GM19468 (cell line): Measurements from ENCODE around the gene STC2.
A peak's percentile ranks its signal among the peaks of the same experiment; 100 is the strongest.
"Not testable (repeated sequence)": the region's sequence is repeated elsewhere in the genome, so short reads cannot be mapped to it uniquely, and the experiment has no call there.

Experiments used
- ATAC-seq: cut with Tn5 transposase; IDR thresholded peaks from one replicate; pipeline ENCODE4 v1.9.1; 2021; ENCODE audit warnings: mild to moderate bottlenecking, moderate library complexity, moderate number of reproducible peaks; ENCODE audit not compliant: unreplicated experiment; ENCODE audit errors: extremely low read depth

STC2 gene, protein sequence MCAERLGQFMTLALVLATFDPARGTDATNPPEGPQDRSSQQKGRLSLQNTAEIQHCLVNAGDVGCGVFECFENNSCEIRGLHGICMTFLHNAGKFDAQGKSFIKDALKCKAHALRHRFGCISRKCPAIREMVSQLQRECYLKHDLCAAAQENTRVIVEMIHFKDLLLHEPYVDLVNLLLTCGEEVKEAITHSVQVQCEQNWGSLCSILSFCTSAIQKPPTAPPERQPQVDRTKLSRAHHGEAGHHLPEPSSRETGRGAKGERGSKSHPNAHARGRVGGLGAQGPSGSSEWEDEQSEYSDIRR

DNA sequence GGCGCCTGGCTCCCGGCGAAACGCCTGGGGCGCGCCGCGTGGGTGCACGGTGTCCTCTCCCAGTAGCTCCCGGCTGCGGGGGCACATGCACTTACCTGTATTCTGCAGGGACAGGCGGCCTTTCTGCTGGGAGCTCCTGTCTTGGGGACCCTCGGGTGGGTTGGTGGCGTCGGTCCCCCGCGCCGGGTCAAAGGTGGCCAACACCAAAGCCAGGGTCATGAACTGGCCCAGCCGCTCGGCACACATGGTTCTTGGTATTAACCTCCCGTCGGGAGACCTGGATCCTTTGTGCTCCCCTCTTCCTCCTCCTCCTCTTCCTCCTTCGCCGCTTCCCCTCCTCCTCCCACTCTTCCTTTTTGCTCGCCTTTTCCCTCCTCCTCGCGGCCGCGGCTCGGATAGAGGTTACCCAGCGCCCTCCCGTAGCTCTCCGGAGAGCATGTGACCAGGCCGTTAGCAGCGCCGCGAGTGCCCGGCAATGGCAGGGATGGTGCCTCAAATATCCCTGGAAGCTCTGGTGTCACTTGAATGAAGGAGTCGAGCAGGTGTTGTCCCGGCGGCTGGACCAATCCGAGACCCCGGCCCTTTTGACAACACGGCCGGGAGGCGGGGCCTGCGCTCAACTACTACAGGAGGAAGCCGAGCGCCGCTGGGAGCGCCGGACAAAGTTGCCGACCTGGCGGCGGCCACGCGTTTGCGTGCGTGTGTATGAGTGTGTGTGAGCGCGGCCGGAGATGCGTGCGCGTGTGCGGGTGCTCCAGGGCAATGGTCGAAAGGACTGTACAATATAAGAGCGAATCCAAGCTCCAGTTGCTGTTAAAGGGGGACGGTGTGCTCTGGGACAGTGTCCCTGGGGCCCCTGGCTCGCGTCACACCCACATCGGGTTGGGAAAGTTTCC is at the start of gene STC2:
Gene STC2 (minus strand): TSS at position 467 of the 896 bp plus-strand sequence. CDS start 221 bp downstream, at position 246.
- ATAC-seq = no peak

DNA sequence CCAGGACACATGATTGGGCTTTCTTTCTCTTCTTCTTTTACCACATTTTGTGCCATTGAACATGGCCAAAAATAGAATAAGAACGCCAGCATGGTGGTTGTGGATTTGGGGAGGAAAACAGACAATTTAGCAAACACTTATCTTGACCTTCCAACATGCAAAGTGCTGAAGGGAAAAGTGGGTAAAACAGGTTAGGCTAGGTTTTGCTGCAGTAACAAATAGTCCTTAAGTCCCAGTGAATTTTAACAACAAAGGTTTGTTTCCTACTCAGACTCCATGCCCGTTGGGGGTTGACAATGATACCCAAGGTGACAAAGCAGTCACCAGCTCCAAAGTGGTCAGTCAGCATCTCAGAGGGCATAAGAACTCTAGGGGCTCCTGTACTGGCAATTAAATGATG is 43.2 kb upstream of the STC2 start:
- no peak for ATAC-seq

DNA sequence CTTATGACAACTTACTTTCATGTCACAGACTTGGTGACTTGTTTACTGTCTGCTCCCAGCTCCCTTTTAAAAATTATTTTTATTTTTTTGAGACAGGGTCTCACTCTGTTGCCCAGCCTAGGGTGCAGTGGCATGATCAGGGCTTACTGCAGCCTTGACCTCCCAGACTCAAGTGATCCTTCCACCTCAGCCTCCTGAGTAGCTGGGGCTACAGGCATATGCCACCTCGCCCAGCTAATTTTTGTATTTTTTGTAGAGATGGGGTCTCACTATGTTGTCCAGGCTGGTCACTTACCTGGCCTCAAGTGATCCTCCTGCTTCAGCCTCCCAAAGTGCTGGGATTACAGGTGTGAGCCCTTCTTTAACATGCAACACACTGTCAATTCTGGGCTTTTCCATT is 35.2 kb upstream of the STC2 start:
- not testable (repeated sequence) for ATAC-seq

DNA sequence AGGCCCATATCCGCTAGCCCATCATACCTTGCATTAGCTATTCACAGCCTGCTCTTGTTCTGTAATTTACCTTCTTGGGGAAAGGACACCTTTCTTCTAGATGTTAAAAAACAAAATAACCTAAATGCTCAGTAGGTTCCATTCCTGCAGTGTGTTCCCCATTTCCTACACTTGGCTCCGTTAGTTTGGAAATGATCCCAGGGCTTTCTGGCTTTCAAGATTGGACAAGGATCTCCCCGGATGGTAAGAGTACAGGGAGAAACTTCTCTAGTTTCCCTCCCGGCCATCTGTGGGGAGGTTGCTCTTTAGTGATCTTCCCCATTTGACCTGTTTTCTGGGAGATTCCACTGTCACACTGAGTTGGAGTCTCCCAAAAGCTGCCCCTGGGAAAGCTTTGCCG is 27.3 kb upstream of the STC2 start:
- no peak for ATAC-seq

DNA sequence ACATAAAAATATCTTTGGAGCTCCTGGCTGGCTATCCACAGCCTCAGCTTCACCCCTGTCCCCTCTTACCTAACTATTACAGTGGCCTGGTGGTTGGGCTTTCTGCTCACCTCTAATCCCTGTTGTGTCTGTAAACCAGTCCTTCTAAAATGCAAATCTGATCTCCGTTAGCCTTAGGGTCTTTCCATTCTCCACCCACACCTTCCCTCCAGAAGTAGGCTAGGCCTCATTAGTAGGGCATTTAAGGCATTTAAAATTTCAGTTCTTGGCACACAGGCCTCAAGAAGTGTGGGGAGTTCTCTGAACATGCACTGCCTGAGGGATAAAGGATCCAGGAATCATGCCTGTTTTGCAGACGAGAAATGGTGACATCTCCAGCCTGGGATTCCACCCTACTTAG is 26.4 kb upstream of the STC2 start:
- no peak for ATAC-seq

DNA sequence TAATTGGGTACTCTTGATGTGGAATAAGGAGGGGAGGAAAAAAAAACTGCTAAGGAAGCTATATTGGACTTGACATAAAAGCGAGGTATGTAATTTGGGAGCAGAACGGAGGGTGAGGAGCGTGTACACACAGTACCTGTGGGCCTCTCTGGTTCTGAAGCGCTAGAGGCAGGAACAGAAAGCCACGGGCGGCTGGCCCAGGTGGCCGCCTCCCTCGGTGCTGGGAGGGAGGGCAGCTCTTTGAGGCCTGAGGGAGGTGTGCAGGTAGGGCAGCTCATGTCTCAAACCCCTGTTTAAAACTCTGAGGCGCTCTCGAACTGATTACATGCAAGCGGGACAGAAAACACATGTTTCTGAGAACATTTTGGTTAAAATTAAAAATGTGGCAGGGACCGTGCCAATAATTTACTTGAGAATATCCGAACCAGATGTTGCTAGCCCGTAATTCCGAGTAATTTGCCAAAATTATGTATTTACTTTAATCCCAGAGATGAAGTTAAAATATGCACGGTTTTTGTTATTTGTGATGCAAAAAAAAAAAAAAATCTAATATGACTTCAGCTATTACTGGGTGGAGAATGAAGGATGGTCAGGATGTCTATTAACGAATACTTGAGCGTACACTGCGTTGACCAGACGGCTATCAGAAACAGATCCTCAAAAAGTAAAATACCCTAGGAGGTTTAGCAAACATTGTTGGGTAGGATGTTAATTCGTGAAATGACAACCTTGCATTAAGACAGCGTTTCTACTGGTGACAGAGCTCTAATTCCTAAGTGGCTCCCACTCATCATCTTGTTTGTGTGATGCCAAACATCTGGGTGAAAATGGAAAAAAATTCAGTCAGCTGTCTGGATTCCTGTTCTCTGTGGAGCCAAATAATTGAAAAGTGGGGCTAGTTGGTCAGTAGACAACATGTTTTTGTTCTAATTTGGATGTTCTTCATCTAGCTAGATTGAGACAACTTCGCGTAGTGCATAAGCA is 24.4 kb upstream of the STC2 start:
- ATAC-seq = no peak

DNA sequence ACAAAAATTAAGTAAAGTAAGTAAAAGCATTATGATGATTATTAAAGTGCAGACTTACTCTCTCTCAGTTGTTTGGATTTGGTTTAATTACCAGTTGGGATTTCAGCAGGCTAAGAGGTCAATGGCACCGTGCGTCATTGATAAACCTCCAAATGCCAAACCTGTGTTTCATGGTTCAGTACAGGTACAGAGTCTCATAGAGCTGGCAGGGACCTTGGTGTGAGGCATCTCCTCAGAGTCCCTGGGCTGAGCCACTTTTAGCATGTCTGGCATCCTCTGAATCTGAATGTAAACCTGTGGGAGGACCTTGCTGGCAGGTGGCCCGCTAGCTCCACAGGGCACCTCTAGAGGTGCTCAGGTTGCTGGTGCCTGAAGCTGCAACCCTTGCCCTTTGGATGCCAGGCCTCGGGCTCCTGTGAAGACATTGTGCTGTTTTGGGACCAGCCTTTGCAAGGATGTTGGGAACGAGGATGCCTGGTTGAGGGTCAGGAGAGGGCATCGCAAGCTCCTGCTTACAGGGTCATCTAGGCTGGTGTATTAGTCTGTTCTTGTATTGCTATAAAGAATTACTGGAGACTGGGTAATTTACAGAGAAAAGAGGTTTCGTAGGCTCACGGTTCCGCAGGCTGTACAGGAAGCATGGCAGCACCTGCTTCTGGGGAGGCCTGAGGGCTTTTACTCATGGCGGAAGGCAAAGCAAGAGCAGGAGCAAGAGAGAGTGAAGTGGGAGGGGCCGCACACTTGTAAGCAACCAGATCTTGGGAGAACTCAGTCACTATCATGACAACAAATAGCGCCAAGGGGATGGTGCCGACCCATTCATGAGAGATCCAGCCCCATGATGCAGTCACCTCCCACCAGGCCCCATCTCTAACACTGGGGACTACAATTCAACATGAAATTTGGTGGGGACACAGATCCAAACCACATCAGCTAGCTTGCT is 14.9 kb upstream of the STC2 start:
- ATAC-seq = no peak

DNA sequence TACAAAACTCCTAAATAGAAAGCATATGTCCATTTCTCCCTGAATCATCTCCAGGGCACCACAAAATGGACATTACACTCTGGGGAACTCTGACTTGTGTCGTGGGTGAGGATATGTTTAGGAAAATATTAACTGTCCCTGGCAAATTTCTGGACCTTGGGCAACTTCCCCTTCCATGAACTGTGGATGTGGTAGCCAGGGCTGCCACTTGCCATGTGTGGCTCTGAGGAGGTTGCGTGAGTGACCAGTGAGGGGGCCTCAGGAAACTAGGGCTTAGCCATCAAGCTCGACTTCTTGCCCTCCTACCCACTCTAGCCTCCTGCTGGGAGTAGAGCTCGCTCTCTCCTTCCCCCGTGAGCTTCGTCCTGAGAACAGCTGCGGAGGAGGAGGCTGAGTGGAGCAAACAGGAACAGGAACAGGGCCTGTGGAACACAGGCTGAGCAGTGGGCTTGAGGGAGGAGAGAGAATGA is 13.8 kb upstream of the STC2 start:
- ATAC-seq = no peak

DNA sequence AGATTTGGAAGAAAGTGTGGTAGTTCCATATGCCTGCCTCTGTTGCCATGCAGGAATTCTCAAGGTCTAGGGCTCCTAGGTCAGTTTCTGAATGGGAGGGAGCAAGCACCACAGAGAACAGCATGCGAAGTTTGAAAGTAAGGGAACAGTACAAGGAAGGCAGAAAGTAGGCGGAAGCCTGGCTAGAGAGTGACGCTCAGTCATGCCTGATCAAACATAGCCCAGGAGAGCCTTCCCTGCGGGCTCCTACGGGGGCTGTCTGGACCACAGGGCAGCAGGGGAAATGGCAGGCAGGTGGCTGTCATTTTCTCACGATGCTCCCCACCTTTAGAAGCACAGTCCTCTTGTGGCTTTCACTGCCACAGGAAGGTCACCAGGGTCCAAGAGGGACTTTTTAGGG is 12.8 kb upstream of the STC2 start:
- ATAC-seq = no peak

DNA sequence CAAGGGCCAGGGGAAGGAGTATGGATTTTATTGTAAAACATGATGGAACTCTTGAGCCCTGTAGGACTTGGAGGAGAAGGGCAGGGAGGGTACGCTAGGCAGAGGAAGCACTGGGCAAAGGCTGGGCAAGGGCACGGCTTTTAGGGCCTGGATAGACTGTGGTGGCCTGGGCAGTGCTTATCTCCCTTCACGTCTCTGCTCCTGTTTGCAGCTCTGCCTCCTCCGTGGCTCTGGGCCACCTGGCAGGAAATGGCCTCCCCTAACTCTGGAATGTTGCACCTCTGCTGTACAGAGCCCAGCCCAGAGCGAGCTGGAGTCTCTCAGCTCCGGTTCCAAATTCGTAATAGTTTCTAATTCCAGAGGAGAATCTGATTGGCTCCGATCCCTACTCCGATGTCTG is 12.2 kb upstream of the STC2 start:
- ATAC-seq = no peak

DNA sequence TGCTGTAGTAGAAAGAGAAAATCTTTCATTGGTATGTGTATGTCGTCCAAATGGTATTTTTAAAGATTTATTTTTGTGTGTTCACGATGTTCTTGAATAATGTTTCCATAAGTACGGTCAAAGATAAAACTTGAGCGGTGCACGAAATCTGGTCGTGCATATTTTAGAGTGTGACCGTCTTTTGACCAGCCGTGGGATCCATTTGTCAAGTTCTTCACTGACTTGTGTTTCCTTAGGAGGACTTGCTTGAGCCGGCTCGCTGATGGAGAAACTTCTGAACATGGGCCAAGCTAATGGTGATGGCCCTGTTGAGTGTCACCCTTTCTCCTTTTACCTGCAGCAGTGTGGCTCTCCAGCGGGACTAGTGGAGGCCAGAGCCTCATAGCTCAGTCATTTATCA is 11.1 kb upstream of the STC2 start:
- no peak for ATAC-seq

DNA sequence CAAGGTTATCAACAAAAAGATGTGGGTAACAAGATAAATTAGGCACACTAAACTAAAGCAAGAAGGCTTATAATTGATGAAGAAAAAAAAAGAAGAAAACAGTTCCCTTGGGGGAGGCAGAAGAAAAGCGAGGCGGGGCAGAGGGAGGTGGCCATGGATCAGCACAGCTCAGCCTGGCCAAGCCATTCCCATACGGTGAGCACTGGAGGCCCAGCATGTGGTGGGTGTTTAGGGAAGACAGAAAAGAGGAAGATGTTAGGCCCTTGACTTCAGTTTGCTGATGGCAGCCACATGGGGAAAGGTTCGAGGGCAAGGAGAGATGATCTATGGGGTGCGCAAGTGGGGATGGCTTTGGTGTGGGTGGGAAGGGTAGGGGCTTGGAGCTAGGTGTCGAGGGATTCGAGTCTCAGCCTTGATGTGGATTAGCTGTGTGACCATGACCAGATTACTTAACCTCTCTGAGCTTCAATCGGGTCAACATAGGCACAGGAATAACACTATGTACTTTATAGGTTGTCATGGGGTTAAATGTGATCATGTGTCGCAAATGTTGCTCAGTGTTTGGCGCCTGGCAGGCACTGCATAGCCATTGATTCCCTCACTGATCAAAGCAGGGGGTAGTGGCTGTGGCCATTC is 10.3 kb upstream of the STC2 start:
- no peak for ATAC-seq

DNA sequence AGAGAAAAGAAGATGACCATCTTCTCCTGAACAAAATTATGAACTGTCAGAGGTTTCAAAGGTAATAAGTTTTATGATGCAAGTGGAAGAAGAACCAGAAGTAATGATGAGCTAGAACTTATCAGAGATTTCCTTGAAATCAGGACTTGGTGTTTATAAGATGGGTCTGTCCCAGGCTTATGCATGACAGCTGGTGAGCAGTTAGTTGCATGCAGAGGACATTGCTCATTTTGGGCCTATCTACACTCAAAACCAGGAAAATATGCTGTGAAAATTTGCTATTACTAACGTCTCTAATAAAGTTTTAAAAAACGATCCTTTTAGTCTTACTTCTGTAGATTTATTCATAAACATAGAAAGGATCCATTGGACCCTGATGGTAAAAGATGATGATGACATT is 6.6 kb upstream of the STC2 start:
- ATAC-seq = no peak

DNA sequence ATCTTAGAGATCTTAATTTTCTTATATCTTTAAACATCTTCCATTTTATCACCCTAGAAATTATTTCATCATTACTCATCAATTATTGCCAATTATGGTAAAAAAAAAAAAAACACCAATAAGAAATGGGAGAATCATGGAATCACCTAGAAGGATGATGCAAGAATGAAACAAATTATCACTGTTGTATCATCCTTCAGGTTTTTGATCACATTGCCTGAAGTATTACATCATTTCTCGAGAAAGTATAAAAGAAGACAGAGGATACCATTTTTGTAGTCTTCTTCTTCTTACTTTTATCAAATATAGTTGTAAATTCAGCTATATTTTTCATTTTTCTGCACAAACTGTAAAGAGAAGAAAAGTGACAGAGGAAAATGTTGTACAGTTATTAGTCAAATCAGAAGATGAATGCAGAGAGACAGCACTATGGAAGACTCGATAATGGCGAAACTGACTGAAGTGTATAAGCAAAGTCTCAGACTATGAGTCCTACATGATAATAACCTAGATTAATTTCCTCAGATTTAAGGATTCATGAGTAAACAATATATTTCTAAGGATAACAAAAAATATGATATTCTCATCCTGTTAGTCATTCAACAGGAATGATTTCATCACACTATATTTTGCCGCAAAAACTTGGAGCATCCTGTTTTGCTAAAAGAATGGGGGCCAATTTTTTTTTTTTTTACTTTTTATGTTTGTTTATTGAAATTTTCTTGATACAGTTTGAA is 5.9 kb upstream of the STC2 start:
- no peak for ATAC-seq

DNA sequence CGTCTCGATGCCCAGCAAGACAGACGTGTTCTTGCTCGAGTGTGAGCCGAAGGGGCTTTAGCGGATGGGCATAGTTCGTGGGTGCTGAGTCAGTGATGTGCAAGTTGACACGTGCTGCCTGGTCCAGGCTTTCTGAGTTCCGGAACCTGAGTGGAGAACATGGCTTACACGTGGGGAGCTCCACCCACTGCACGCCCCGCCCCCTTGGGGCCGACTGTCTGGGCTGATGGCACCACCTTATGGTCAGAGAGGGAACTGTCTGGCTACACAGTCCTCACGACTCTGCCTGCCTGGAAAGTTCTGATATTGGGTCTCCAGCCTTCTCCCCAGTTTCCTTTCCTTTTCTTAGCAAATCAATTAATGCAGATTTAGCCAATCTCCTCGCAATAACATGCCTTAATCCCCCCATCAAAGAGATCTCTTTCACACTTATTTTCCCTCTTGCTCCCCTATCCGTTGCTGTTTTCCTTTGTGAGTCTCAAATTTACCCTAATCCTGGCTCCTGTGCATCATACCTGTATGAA is 3.8 kb upstream of the STC2 start:
- peak; percentile 81 for ATAC-seq

DNA sequence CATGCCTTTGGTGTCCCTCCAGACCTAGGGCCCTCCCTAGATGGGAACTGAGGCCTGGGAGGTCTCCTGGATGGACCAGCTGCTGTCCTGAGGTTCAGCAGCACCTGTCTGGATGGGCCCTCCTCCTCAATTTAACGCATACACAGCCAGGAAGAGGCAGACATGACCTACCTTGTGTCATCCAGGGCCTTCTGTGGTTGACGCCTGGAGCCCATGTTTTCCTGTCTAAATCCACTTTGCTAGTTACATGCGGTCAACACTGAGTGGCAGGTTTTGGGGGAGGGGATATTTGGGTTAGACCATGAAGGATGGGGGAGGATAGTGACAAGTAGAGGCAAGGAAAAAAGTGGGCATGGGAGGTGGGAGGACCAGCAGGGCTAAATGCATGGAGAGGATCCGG is 3.1 kb upstream of the STC2 start:
- ATAC-seq = no peak

DNA sequence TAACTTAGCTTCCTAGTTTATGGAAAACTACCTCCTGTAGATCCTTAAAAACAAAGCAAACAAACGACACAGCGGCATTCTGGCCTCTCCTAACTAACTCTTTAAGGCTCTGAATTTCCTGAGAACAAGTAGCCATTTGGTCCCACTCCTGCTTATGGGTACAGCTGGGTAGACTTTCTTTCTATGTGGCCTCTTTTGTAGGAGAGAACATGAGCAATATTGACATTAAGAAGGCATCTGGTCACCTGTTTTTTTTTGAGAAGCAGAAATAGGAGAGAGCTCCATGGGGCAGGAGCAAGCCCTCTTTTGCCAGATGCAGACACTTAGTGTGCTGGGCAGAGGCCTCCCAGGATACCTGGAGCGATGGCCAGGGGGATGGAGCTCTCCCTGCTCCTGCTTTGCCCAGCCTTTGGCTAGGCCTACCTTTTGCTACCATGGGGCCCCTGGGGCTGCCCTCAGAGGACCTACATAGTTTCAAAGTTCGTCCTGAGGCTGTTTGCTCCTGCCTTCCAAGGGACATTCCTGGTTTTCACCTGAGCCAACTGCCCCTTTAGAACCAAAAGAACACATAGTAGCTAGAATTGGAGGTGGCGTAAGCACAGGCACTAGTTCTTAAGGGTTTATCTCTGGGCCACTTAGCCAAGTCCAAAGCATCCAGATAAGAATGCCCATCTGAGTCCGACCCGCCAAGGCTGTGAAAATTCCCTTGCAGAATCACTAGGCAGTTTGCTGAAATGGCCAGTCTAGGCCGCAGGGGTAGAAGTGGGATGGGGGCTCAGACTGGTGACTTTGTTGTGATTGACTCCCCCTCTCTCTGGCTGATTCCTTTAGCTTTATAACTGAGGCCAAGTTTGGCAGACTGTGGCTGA is 2.4 kb upstream of the STC2 start:
- ATAC-seq = no peak
